Naive B cell (primary cell): ENCODE results near the gene DNAAF5. TPM values are rescaled to one million over a fixed set of nuclear protein-coding genes. Genes with fewer than 3 reads are reported as not detected.

ENCODE experiments used
- ATAC-seq, 2 donors: fragments of 150-1000 bp; cut with Tn5 transposase; 2 replicates each; pipeline ENCODE4 v1.10.0; 2021; ENCODE audit warnings: low read depth in 2 of 2, mild to moderate bottlenecking in 2 of 2, moderate library complexity in 2 of 2
- DNase-seq: peaks from one replicate; pipeline ENCODE4 v3.0.0; 2022
- H3K27ac Mint-ChIP-seq, 6 donors: one replicate each; pipeline ENCODE4 v1.8.0; 2020 to 2022; ENCODE audit warnings: mild to moderate bottlenecking in 6 of 6, mixed read lengths in 6 of 6, moderate library complexity in 5 of 6, inconsistent platforms in 2 of 6
- H3K27me3 Mint-ChIP-seq, 3 donors: one replicate each; pipeline ENCODE4 v1.8.0; 2021 to 2022; ENCODE audit warnings: mixed read lengths in 3 of 3, mild to moderate bottlenecking in 1 of 3
- H3K36me3 Mint-ChIP-seq, 2 donors: one replicate each; pipeline ENCODE4 v1.8.0; 2020 to 2022; ENCODE audit warnings: mixed read lengths in 2 of 2, inconsistent platforms in 1 of 2, mild to moderate bottlenecking in 1 of 2
- H3K4me1 Mint-ChIP-seq, 3 donors: one replicate each; pipeline ENCODE4 v1.8.0; 2020 to 2022; ENCODE audit warnings: mixed read lengths in 3 of 3, inconsistent platforms in 1 of 3, mild to moderate bottlenecking in 1 of 3, moderate library complexity in 1 of 3
- H3K4me3 Mint-ChIP-seq, 8 donors: one replicate each; pipeline ENCODE4 v1.8.0; 2020 to 2022; ENCODE audit warnings: mild to moderate bottlenecking in 8 of 8, mixed read lengths in 8 of 8, moderate library complexity in 8 of 8, inconsistent platforms in 2 of 8
- H3K9me3 Mint-ChIP-seq, 7 donors: one replicate each; pipeline ENCODE4 v1.8.0; 2020 to 2022; ENCODE audit warnings: mixed read lengths in 7 of 7, mild to moderate bottlenecking in 5 of 7, inconsistent platforms in 2 of 7, moderate library complexity in 1 of 7
- polyA plus RNA-seq, 6 donors: library from polyadenylated mRNA; unstranded; fragments of 300-500 nt; fragmentation: Illumina TruSeq; gene quantifications; one replicate each; pipeline ENCODE4 v1.2.3, GENCODE V29; 2021; ENCODE audit warnings: low read depth in 6 of 6

Gene DNAAF5
- polyA plus RNA-seq, 6 donors from 2014 or later: 1.4 to 4.5 (median 2.3) TPM

- Mint-ChIP-seq H3K27ac (no peak overlapping the region), H3K4me1 (peaks cover 11 to 25% (median 17%) of the 10 kb centered on the region in 3 donors), H3K36me3 (peaks cover 0 to 18% of the 10 kb centered on the region in 2 donors), H3K9me3 (no peaks in the 10 kb centered on the region), H3K4me3 (peak overlapping the region in 7 of 8 donors; percentile 36 to 66 (median 56)), H3K27me3 (peaks cover 8 to 26% (median 20%) of the 10 kb centered on the region in 3 donors)
- DNase-seq (no peak), ATAC-seq (peak; percentile 58 to 61)
Observed at GRCh38 chr7:712381-713138, 13.9 kb upstream of the DNAAF5 start.

- Mint-ChIP-seq H3K9me3 (no peaks in the 10 kb centered on the region), H3K36me3 (peaks cover 0 to 18% of the 10 kb centered on the region in 2 donors), H3K4me1 (peaks cover 11 to 25% (median 17%) of the 10 kb centered on the region in 3 donors), H3K27ac (no peak overlapping the region), H3K27me3 (peaks cover 8 to 26% (median 20%) of the 10 kb centered on the region in 3 donors), H3K4me3 (peak overlapping the region; percentile 41 to 79 (median 70))
- DNase-seq (no peak), ATAC-seq (no peak)
Observed at GRCh38 chr7:713139-713457, 13.4 kb upstream of the DNAAF5 start.

GRCh38 chr7:713488-714230 is 12.8 kb upstream of the DNAAF5 start:
- H3K36me3 Mint-ChIP-seq: peaks cover 0 to 18% of the 10 kb centered on the region in 2 donors
- peak overlapping the region in 3 of 6 donors; percentile 9 to 52 (median 41) for H3K27ac Mint-ChIP-seq
- no peak for DNase-seq
- peaks cover 0 to 3% (median 0%) of the 10 kb centered on the region in 7 donors for H3K9me3 Mint-ChIP-seq
- H3K27me3 Mint-ChIP-seq: peaks cover 8 to 26% (median 20%) of the 10 kb centered on the region in 3 donors
- peak overlapping the region; percentile 48 to 79 (median 70) for H3K4me3 Mint-ChIP-seq
- no peak for ATAC-seq
- H3K4me1 Mint-ChIP-seq: peaks cover 13 to 25% (median 17%) of the 10 kb centered on the region in 3 donors

- Mint-ChIP-seq H3K4me3 (peak overlapping the region; percentile 48 to 81 (median 68)), H3K27me3 (peaks cover 8 to 26% (median 20%) of the 10 kb centered on the region in 3 donors), H3K36me3 (peaks cover 0 to 18% of the 10 kb centered on the region in 2 donors), H3K4me1 (peaks cover 14 to 25% (median 17%) of the 10 kb centered on the region in 3 donors), H3K9me3 (peaks cover 0 to 4% (median 0%) of the 10 kb centered on the region in 7 donors), H3K27ac (peak overlapping the region in 2 of 6 donors; percentile 84)
- ATAC-seq (no peak), DNase-seq (no peak)
Observed at GRCh38 chr7:714251-714671, 12.2 kb upstream of the DNAAF5 start.

- ATAC-seq: no peak
- Mint-ChIP-seq H3K27ac (no peak overlapping the region), H3K27me3 (peaks cover 8 to 25% (median 20%) of the 10 kb centered on the region in 3 donors)
Observed at GRCh38 chr7:716222-716621, 10.3 kb upstream of the DNAAF5 start.

GRCh38 chr7:716636-717035 is 9.9 kb upstream of the DNAAF5 start:
- H3K27ac Mint-ChIP-seq: peak overlapping the region in 1 of 6 donors; percentile 82
- H3K36me3 Mint-ChIP-seq: peaks cover 0 to 18% of the 10 kb centered on the region in 2 donors

More at GRCh38 chr7:716222-716621, 10.3 kb upstream of the DNAAF5 start:
- DNase-seq: no peak
- Mint-ChIP-seq H3K36me3 (peaks cover 0 to 18% of the 10 kb centered on the region in 2 donors), H3K9me3 (peaks cover 0 to 10% (median 0%) of the 10 kb centered on the region in 7 donors), H3K4me1 (peaks cover 13 to 25% (median 17%) of the 10 kb centered on the region in 3 donors), H3K4me3 (no peak overlapping the region)

GRCh38 chr7:721619-722248 is 4.8 kb upstream of the DNAAF5 start:
- ATAC-seq: no peak
- no peaks in the 10 kb centered on the region for H3K27me3 Mint-ChIP-seq
- no peak overlapping the region for H3K27ac Mint-ChIP-seq
- H3K9me3 Mint-ChIP-seq: peaks cover 0 to 10% (median 2%) of the 10 kb centered on the region in 7 donors
- peak overlapping the region in 1 of 8 donors; percentile 19 for H3K4me3 Mint-ChIP-seq
- H3K4me1 Mint-ChIP-seq: peaks cover 12 to 22% (median 21%) of the 10 kb centered on the region in 3 donors
- DNase-seq: no peak
- peaks cover 0 to 10% of the 10 kb centered on the region in 2 donors for H3K36me3 Mint-ChIP-seq

More at GRCh38 chr7:716636-717035, 9.9 kb upstream of the DNAAF5 start:
- ATAC-seq: no peak
- Mint-ChIP-seq H3K4me1 (peaks cover 13 to 25% (median 17%) of the 10 kb centered on the region in 3 donors), H3K9me3 (peaks cover 0 to 10% (median under 1%) of the 10 kb centered on the region in 7 donors), H3K4me3 (no peak overlapping the region), H3K27me3 (peaks cover 8 to 21% (median 20%) of the 10 kb centered on the region in 3 donors)
- no peak for DNase-seq

GRCh38 chr7:723541-723940 is 3.0 kb upstream of the DNAAF5 start:
- peaks cover 26 to 29% (median 28%) of the 10 kb centered on the region in 3 donors for H3K4me1 Mint-ChIP-seq
- H3K27ac Mint-ChIP-seq: peak overlapping the region in 2 of 6 donors; percentile 73 to 86
- H3K36me3 Mint-ChIP-seq: peaks cover 0 to 16% of the 10 kb centered on the region in 2 donors
- no peak overlapping the region for H3K4me3 Mint-ChIP-seq
- no peak for DNase-seq
- no peak for ATAC-seq
- H3K27me3 Mint-ChIP-seq: no peaks in the 10 kb centered on the region
- H3K9me3 Mint-ChIP-seq: peaks cover 0 to 8% (median 2%) of the 10 kb centered on the region in 7 donors

- Mint-ChIP-seq H3K36me3 (peaks cover 0 to 16% of the 10 kb centered on the region in 2 donors), H3K4me3 (peak overlapping the region in 1 of 8 donors; percentile 52), H3K27me3 (no peaks in the 10 kb centered on the region), H3K27ac (no peak overlapping the region), H3K9me3 (peaks cover 0 to 8% (median 2%) of the 10 kb centered on the region in 7 donors), H3K4me1 (peaks cover 26 to 30% (median 29%) of the 10 kb centered on the region in 3 donors)
- no peak for DNase-seq
- no peak for ATAC-seq
Observed at GRCh38 chr7:724298-724697, 2.2 kb upstream of the DNAAF5 start.

GRCh38 chr7:725223-726005 is 1.1 kb upstream of the DNAAF5 start:
- peak overlapping the region; percentile 74 to 93 (median 80) for H3K4me3 Mint-ChIP-seq
- no peak for DNase-seq
- H3K27me3 Mint-ChIP-seq: no peaks in the 10 kb centered on the region
- no peak for ATAC-seq
- peaks cover 0 to 16% of the 10 kb centered on the region in 2 donors for H3K36me3 Mint-ChIP-seq
- peaks cover 0 to 8% (median 2%) of the 10 kb centered on the region in 7 donors for H3K9me3 Mint-ChIP-seq
- H3K4me1 Mint-ChIP-seq: peaks cover 29 to 31% (median 29%) of the 10 kb centered on the region in 3 donors
- peak overlapping the region in 4 of 6 donors; percentile 15 to 88 (median 44) for H3K27ac Mint-ChIP-seq

GRCh38 chr7:726854-727103 is 280 bp downstream of the DNAAF5 start:
- peak overlapping the region in 1 of 6 donors; percentile 54 for H3K27ac Mint-ChIP-seq
- H3K4me1 Mint-ChIP-seq: peaks cover 29 to 31% (median 29%) of the 10 kb centered on the region in 3 donors
- peak; percentile 36 to 40 for ATAC-seq
- DNase-seq: no peak
- H3K27me3 Mint-ChIP-seq: no peaks in the 10 kb centered on the region
- H3K36me3 Mint-ChIP-seq: peaks cover 0 to 16% of the 10 kb centered on the region in 2 donors
- H3K9me3 Mint-ChIP-seq: peaks cover 0 to 1% (median 0%) of the 10 kb centered on the region in 7 donors
- peak overlapping the region in 2 of 8 donors; percentile 74 to 87 for H3K4me3 Mint-ChIP-seq

GRCh38 chr7:727104-727805 is 756 bp downstream of the DNAAF5 start, which contains the start of gene PRKAR1B:
Gene PRKAR1B (minus strand): TSS chr7:727281. CDS start chr7:711505, 15,776 bp downstream.
- DNase-seq: peak; percentile 25
- no peaks in the 10 kb centered on the region for H3K9me3 Mint-ChIP-seq

More at GRCh38 chr7:727104-727805, 756 bp downstream of the DNAAF5 start, which contains the start of gene PRKAR1B:
- ATAC-seq: peak; percentile 42 to 49
- Mint-ChIP-seq H3K4me1 (peaks cover 29 to 31% (median 29%) of the 10 kb centered on the region in 3 donors), H3K36me3 (peaks cover 0 to 16% of the 10 kb centered on the region in 2 donors), H3K27me3 (no peaks in the 10 kb centered on the region), H3K4me3 (peak within 1 kb of the TSS; percentile 81 to 93 (median 85)), H3K27ac (peak within 1 kb of the TSS in 5 of 6 donors; percentile 57 to 88 (median 78))
